HEK293 (cell line): ENCODE measurements around the gene KSR1.

ENCODE experiments used
- CTCF ChIA-PET: fragments of 350-600 bp; formaldehyde crosslinking; extraction: SDS; loops from one replicate; lab custom pipeline; 2021; ENCODE audit warnings: antibody characterized with exemption; lab: Yijun Ruan, JAX
- POLR2A ChIA-PET: fragments of 300-600 bp; formaldehyde crosslinking; extraction: SDS; loops from one replicate; lab custom pipeline; 2020; ENCODE audit warnings: antibody characterized with exemption, inconsistent platforms; lab: Yijun Ruan, JAX
- H3K27ac ChIP-seq: fragments of 200-500 bp; sonication (Bioruptor generic); 2 replicates; pipeline ENCODE4 v1.5.1; 2014; ENCODE audit warnings: low read depth, low read length, control low read depth, inconsistent platforms; ENCODE audit errors: extremely low read depth
- H3K36me3 ChIP-seq, 2 experiments: fragments of 200-500 bp in 1 of 2; sonication (Bioruptor generic) in 1 of 2; 1 replicate in 1 of 2; 2 replicates in 1 of 2; pipeline ENCODE4 v1.5.1; 2014 to 2017; ENCODE audit warnings: inconsistent platforms in 2 of 2, low read length in 2 of 2; ENCODE audit not compliant: control insufficient read depth in 2 of 2, insufficient read depth in 1 of 2
- H3K4me1 ChIP-seq: fragments of 200-500 bp; sonication (Bioruptor generic); 2 replicates; pipeline ENCODE4 v1.5.1; 2014; ENCODE audit warnings: mild to moderate bottlenecking, low read length, inconsistent platforms; ENCODE audit not compliant: control insufficient read depth, insufficient read depth
- H3K4me3 ChIP-seq: 2 replicates; pipeline ENCODE4 v1.5.1; 2011; ENCODE audit warnings: low read depth, mild to moderate bottlenecking, control low read depth, low read length, moderate library complexity
- H3K9me3 ChIP-seq: fragments of 200-500 bp; sonication (Bioruptor generic); 2 replicates; pipeline ENCODE4 v1.5.1; 2014; ENCODE audit warnings: low read depth, low read length, inconsistent platforms; ENCODE audit not compliant: control insufficient read depth, insufficient read depth
- GLI2 ChIP-seq: fragments of 450-650 bp; formaldehyde crosslinking; IDR thresholded peaks from 2 replicates; pipeline ENCODE4; 2017; ENCODE audit warnings: missing biosample characterization, missing genetic modification characterization, low read depth, borderline replicate concordance
- GLIS1 ChIP-seq: fragments of 450-650 bp; formaldehyde crosslinking; IDR thresholded peaks from 2 replicates; pipeline ENCODE4 v1.5.1; 2016; ENCODE audit warnings: missing biosample characterization, missing genetic modification characterization
- GLIS2 ChIP-seq: fragments of 450-650 bp; formaldehyde crosslinking; IDR thresholded peaks from 2 replicates; pipeline ENCODE4 v1.5.1; 2016; ENCODE audit warnings: missing biosample characterization, missing genetic modification characterization
- KLF10 ChIP-seq: fragments of 450-650 bp; IDR thresholded peaks from 2 replicates; pipeline ENCODE4 v1.5.1; 2018; ENCODE audit warnings: missing biosample characterization, mild to moderate bottlenecking, missing genetic modification characterization
- OSR2 ChIP-seq: fragments of 450-650 bp; formaldehyde crosslinking; IDR thresholded peaks from 2 replicates; pipeline ENCODE4 v1.5.1; 2016; ENCODE audit warnings: missing biosample characterization, missing genetic modification characterization
- SCRT2 ChIP-seq: fragments of 450-650 bp; formaldehyde crosslinking; IDR thresholded peaks from 2 replicates; pipeline ENCODE4 v1.5.1; 2016; ENCODE audit warnings: missing biosample characterization, missing genetic modification characterization
- SP2 ChIP-seq: fragments of 450-650 bp; formaldehyde crosslinking; IDR thresholded peaks from 2 replicates; pipeline ENCODE4 v1.5.1; 2016; ENCODE audit warnings: missing biosample characterization, missing genetic modification characterization
- ZIC2 ChIP-seq: fragments of 450-650 bp; formaldehyde crosslinking; IDR thresholded peaks from 2 replicates; pipeline ENCODE4 v1.5.1; 2016; ENCODE audit warnings: missing biosample characterization, missing genetic modification characterization
- ZNF10 ChIP-seq: fragments of 450-650 bp; formaldehyde crosslinking; IDR thresholded peaks from 2 replicates; pipeline ENCODE4 v1.5.1; 2017; ENCODE audit warnings: missing biosample characterization, missing genetic modification characterization
- ZNF138 ChIP-seq: fragments of 450-650 bp; formaldehyde crosslinking; IDR thresholded peaks from 2 replicates; pipeline ENCODE4 v1.5.1; 2016; ENCODE audit warnings: missing biosample characterization, missing genetic modification characterization, borderline replicate concordance
- ZNF223 ChIP-seq: fragments of 450-650 bp; formaldehyde crosslinking; IDR thresholded peaks from 2 replicates; pipeline ENCODE4 v1.5.1; 2016; ENCODE audit warnings: missing biosample characterization, missing genetic modification characterization
- ZNF24 ChIP-seq: fragments of 450-650 bp; formaldehyde crosslinking; IDR thresholded peaks from 2 replicates; pipeline ENCODE4 v1.5.1; 2016; ENCODE audit warnings: missing biosample characterization, missing genetic modification characterization
- ZNF292 ChIP-seq: fragments of 450-650 bp; formaldehyde crosslinking; IDR thresholded peaks from 2 replicates; pipeline ENCODE4 v1.5.1; 2016; ENCODE audit warnings: low read depth, missing biosample characterization, missing genetic modification characterization, borderline replicate concordance
- ZNF335 ChIP-seq: fragments of 450-650 bp; formaldehyde crosslinking; conservative IDR thresholded peaks from 2 replicates; pipeline ENCODE4 v1.5.1; 2016; ENCODE audit warnings: missing biosample characterization, missing genetic modification characterization
- ZNF404 ChIP-seq: fragments of 450-650 bp; formaldehyde crosslinking; IDR thresholded peaks from 2 replicates; pipeline ENCODE4 v1.5.1; 2017; ENCODE audit warnings: missing biosample characterization, missing genetic modification characterization
- ZNF501 ChIP-seq: fragments of 450-650 bp; formaldehyde crosslinking; IDR thresholded peaks from 2 replicates; pipeline ENCODE4 v1.5.1; 2016; ENCODE audit warnings: missing biosample characterization, missing genetic modification characterization
- ZNF521 ChIP-seq: fragments of 450-650 bp; formaldehyde crosslinking; IDR thresholded peaks from 2 replicates; pipeline ENCODE4 v1.5.1; 2017; ENCODE audit warnings: missing biosample characterization, mild to moderate bottlenecking, missing genetic modification characterization
- ZNF544 ChIP-seq: fragments of 450-650 bp; formaldehyde crosslinking; IDR thresholded peaks from 2 replicates; pipeline ENCODE4 v1.5.0; 2017; ENCODE audit warnings: missing biosample characterization, missing genetic modification characterization
- ZNF600 ChIP-seq: fragments of 450-650 bp; formaldehyde crosslinking; IDR thresholded peaks from 2 replicates; pipeline ENCODE4 v1.5.1; 2016; ENCODE audit warnings: missing biosample characterization, missing genetic modification characterization
- ZNF623 ChIP-seq: fragments of 450-650 bp; formaldehyde crosslinking; IDR thresholded peaks from 2 replicates; pipeline ENCODE4 v1.5.1; 2016; ENCODE audit warnings: missing biosample characterization, missing genetic modification characterization
- ZNF777 ChIP-seq: fragments of 450-650 bp; formaldehyde crosslinking; IDR thresholded peaks from 2 replicates; pipeline ENCODE4 v1.5.1; 2017; ENCODE audit warnings: missing biosample characterization, missing genetic modification characterization, borderline replicate concordance
- ZSCAN16 ChIP-seq: fragments of 450-650 bp; formaldehyde crosslinking; IDR thresholded peaks from 2 replicates; pipeline ENCODE4 v1.5.1; 2016; ENCODE audit warnings: missing biosample characterization, missing genetic modification characterization
- ZSCAN30 ChIP-seq: fragments of 450-650 bp; IDR thresholded peaks from 2 replicates; pipeline ENCODE4 v1.5.1; 2018; ENCODE audit warnings: missing biosample characterization, mild to moderate bottlenecking, missing genetic modification characterization, moderate library complexity
- TF ChIP-seq, protein P1 (sequence below): fragments of 450-650 bp; formaldehyde crosslinking; IDR thresholded peaks from 2 replicates; pipeline ENCODE4 v1.5.0; 2017; ENCODE audit warnings: missing biosample characterization, missing genetic modification characterization, borderline replicate concordance
- TF ChIP-seq, protein P2 (sequence below): fragments of 450-650 bp; formaldehyde crosslinking; IDR thresholded peaks from 2 replicates; pipeline ENCODE4 v1.5.1; 2016; ENCODE audit warnings: missing biosample characterization, missing genetic modification characterization

The KSR1 gene

DNA sequence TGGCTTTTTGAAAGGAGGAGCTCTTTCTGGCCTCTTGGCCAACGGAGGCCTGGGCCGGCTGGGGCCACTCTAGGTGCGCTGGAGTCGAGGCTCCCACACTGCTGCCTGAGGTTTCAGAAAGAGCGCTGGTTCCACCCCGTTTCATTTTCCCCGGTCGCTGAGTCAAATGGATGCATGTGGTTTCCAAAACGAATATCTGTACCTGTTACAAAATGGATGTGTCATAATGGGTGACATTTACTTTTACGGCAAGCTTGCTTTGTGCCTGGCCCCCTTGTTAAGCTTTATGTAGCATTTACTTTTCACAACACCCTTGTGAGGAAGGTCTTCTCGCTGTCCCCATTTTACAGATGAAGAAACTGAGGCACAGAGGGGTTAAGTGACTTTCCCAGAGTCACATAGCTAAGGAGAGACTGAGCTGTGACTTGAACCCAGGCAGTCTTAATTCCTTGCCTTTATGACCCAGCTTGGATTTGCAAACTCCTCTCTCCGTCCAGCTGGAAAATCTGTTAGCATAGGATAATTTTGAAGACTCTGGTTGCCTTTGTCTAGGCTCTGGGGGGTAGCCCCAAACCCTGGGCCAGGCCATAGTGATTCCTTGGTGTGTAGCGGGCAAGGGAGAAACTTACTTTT lies 10.6 kb downstream of the KSR1 start (continued):
- TF ChIP-seq, protein P1, sequence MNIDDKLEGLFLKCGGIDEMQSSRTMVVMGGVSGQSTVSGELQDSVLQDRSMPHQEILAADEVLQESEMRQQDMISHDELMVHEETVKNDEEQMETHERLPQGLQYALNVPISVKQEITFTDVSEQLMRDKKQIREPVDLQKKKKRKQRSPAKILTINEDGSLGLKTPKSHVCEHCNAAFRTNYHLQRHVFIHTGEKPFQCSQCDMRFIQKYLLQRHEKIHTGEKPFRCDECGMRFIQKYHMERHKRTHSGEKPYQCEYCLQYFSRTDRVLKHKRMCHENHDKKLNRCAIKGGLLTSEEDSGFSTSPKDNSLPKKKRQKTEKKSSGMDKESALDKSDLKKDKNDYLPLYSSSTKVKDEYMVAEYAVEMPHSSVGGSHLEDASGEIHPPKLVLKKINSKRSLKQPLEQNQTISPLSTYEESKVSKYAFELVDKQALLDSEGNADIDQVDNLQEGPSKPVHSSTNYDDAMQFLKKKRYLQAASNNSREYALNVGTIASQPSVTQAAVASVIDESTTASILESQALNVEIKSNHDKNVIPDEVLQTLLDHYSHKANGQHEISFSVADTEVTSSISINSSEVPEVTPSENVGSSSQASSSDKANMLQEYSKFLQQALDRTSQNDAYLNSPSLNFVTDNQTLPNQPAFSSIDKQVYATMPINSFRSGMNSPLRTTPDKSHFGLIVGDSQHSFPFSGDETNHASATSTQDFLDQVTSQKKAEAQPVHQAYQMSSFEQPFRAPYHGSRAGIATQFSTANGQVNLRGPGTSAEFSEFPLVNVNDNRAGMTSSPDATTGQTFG (tag by site-specific recombination) = no peak
- no peak for TF ChIP-seq ZNF521
- TF ChIP-seq ZNF223 (tag by site-specific recombination) = no peak
- TF ChIP-seq OSR2 (tag by site-specific recombination) = no peak
- no peak for TF ChIP-seq ZSCAN16 (tag by site-specific recombination)

DNA sequence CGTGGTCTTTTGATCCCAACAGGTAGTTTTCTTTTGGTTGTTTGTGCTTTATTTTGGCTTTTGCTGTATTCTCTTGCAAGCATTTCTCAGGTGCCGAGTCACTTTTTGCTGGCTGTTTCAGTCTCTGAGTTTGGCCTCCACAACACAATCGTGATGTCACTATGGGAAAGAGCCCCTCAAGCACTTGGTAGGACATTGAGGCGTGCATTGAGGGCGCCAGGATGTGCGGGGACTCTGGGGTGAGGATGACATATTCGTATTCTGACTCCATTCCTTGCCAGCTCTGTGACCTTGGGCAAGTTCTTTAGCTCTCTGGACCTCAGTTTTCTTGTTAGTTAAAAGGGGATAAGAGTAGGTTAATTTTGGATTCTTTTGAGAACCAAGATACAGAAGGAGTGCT lies 13.0 kb downstream of the KSR1 start:
- Histone ChIP-seq H3K4me3 (no peak overlapping the region), H3K4me1 (peaks cover 18% of the 10 kb centered on the region), H3K36me3 (no peaks in the 10 kb centered on the region), H3K27ac (no peak overlapping the region), H3K9me3 (no peaks in the 10 kb centered on the region)
- ChIA-PET POLR2A (interaction anchor here (1.1 kb wide), 1 partner anchor 12 kb away, joined by 3 read pairs; no protein-coding TSS in a partner anchor), CTCF (interaction anchor here (1.0 to 2.3 kb wide), 3 partner anchors 8 to 131 kb away, joined by 5 to 8 read pairs (median 5); no protein-coding TSS in a partner anchor)
- TF ChIP-seq ZNF138 (tag by site-specific recombination) (no peak), GLIS2 (tag by site-specific recombination) (no peak), SP2 (tag by site-specific recombination) (no peak), KLF10 (no peak), ZNF501 (no peak)

DNA sequence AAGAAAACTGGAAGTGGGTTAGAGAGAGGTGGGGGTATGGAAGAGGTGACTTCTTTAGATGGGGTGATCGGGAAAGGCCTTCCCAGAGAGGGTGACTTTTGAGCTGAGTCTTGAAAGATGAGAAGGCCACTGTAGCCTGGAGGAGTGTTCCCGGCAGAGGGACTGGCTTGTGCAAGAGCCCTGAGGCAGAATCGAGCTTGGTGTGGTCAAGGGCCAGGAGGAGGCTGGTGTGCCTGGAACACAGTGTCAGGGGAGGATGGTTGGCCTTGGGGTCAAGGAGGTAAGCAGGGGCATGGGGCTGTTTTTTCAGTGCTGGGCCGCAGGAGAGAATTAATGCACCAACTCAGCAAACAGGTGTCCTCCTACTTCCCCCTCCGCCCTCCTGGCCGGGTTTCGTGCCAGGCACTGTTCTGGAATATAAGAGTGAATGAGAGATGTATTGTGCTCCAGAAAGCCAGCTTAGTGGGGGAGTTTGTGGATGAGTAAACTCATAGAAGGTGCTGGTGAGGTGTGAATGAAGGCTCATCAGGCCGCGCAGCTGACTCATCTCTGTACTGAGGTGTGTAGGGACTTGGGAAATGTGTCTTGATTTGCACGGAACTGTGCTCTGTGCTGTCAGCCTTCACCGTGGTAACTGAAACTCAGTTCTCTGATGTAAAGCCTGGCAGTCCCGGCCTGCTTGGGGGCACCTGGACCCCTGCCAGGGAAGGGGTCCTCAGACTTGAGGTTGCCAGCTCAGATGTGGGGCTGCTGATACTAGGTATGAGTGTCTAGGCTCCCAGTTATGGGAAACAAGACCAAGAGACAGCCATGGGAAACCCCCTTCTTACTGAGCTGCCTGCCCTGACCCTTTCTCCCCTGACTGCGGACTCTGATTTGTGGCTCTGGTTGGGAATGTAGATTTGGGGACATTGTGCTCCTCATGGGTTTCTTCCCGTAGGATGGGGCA lies 15.3 kb downstream of the KSR1 start:
- no peak overlapping the region for H3K4me3 ChIP-seq
- POLR2A ChIA-PET = interaction anchor here (1.4 to 2.1 kb wide), 4 partner anchors 10 to 15 kb away, joined by 5 to 9 read pairs (median 7); partner anchors contain the start of gene KSR1
- CTCF ChIA-PET = interaction anchor here (0.9 to 2.2 kb wide), 5 partner anchors 14 to 128 kb away, joined by 3 to 7 read pairs (median 3); no protein-coding TSS in a partner anchor
- H3K36me3 ChIP-seq = no peaks in the 10 kb centered on the region
- H3K9me3 ChIP-seq = no peaks in the 10 kb centered on the region
- H3K27ac ChIP-seq = peak overlapping the region; percentile 61
- peaks cover 18% of the 10 kb centered on the region for H3K4me1 ChIP-seq
- TF ChIP-seq SCRT2 (tag by site-specific recombination) (peak; percentile 76), ZNF777 (tag by site-specific recombination) (no peak), ZNF292 (tag by site-specific recombination) (no peak), ZNF544 (no peak), ZNF335 (tag by site-specific recombination) (peak; percentile 76; the same call in 1 of the 2 replicates), ZSCAN30 (tag by site-specific recombination) (no peak), ZNF404 (tag by site-specific recombination) (no peak), ZNF24 (tag by site-specific recombination) (no peak), GLI2 (tag by site-specific recombination) (no peak), ZNF10 (tag by site-specific recombination) (peak; percentile 46; the same call in 1 of the 2 replicates), ZNF600 (tag by site-specific recombination) (peak; percentile 96), ZIC2 (tag by site-specific recombination) (no peak), GLIS1 (tag by site-specific recombination) (peak; percentile 63), ZNF623 (peak; percentile 98)
- TF ChIP-seq, protein P2, sequence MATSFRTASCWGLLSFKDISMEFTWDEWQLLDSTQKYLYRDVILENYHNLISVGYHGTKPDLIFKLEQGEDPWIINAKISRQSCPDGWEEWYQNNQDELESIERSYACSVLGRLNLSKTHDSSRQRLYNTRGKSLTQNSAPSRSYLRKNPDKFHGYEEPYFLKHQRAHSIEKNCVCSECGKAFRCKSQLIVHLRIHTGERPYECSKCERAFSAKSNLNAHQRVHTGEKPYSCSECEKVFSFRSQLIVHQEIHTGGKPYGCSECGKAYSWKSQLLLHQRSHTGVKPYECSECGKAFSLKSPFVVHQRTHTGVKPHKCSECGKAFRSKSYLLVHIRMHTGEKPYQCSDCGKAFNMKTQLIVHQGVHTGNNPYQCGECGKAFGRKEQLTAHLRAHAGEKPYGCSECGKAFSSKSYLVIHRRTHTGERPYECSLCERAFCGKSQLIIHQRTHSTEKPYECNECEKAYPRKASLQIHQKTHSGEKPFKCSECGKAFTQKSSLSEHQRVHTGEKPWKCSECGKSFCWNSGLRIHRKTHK (tag by site-specific recombination) = no peak
